ENCODE results near the gene SLC4A2.

Gene SLC4A2

GRCh38 chr7:151032936-151033863 lies 26.2 kb upstream of the SLC4A2 start:
- no peaks in the 10 kb centered on the region for H3K27me3 ChIP-seq (ENCODE audit: insufficient read depth, low read depth, severe bottlenecking)
- no peak overlapping the region for H3K27ac ChIP-seq
- H3K4me3 ChIP-seq (ENCODE audit: low read depth, low read length) = no peak overlapping the region
- no peaks in the 10 kb centered on the region for H3K9me3 ChIP-seq (ENCODE audit: severe bottlenecking)
- peak; percentile 47 for TF ChIP-seq CTCF (IDR thresholded peaks at IDR 0.05; ENCODE audit: low read depth, low read length)
- peaks cover 9% of the 10 kb centered on the region for H3K36me3 ChIP-seq
- peak; percentile 50 for DNase-seq

- Histone ChIP-seq H3K27ac (no peak overlapping the region), H3K36me3 (peaks cover 9% of the 10 kb centered on the region), H3K4me3 (ENCODE audit: low read depth, low read length) (no peak overlapping the region), H3K27me3 (ENCODE audit: insufficient read depth, low read depth, severe bottlenecking) (no peaks in the 10 kb centered on the region), H3K9me3 (ENCODE audit: severe bottlenecking) (no peaks in the 10 kb centered on the region)
- no peak for DNase-seq
- no peak for TF ChIP-seq CTCF (IDR thresholded peaks at IDR 0.05; ENCODE audit: low read depth, low read length)
Observed at GRCh38 chr7:151033864-151034249, 25.5 kb upstream of the SLC4A2 start.

- Histone ChIP-seq H3K9me3 (ENCODE audit: severe bottlenecking) (no peaks in the 10 kb centered on the region), H3K27me3 (ENCODE audit: insufficient read depth, low read depth, severe bottlenecking) (no peaks in the 10 kb centered on the region), H3K36me3 (peaks cover 9% of the 10 kb centered on the region), H3K4me3 (ENCODE audit: low read depth, low read length) (no peak overlapping the region), H3K27ac (no peak overlapping the region)
- TF ChIP-seq CTCF (IDR thresholded peaks at IDR 0.05; ENCODE audit: low read depth, low read length) = no peak
- DNase-seq = no peak
Observed at GRCh38 chr7:151034312-151035025, 24.9 kb upstream of the SLC4A2 start.

- peaks cover 9% of the 10 kb centered on the region for H3K36me3 ChIP-seq
- no peak for DNase-seq
- no peak overlapping the region for H3K27ac ChIP-seq
- no peaks in the 10 kb centered on the region for H3K27me3 ChIP-seq (ENCODE audit: insufficient read depth, low read depth, severe bottlenecking)
- TF ChIP-seq CTCF (IDR thresholded peaks at IDR 0.05; ENCODE audit: low read depth, low read length) = no peak
- H3K9me3 ChIP-seq (ENCODE audit: severe bottlenecking) = no peaks in the 10 kb centered on the region
- no peak overlapping the region for H3K4me3 ChIP-seq (ENCODE audit: low read depth, low read length)
Observed at GRCh38 chr7:151035026-151035717, 24.2 kb upstream of the SLC4A2 start.

- no peaks in the 10 kb centered on the region for H3K27me3 ChIP-seq (ENCODE audit: insufficient read depth, low read depth, severe bottlenecking)
- TF ChIP-seq CTCF (IDR thresholded peaks at IDR 0.05; ENCODE audit: low read depth, low read length) = no peak
- H3K9me3 ChIP-seq (ENCODE audit: severe bottlenecking) = no peaks in the 10 kb centered on the region
- H3K36me3 ChIP-seq = peaks cover 9% of the 10 kb centered on the region
- no peak overlapping the region for H3K4me3 ChIP-seq (ENCODE audit: low read depth, low read length)
- H3K27ac ChIP-seq = no peak overlapping the region
- no peak for DNase-seq
Observed at GRCh38 chr7:151035902-151036301, 23.5 kb upstream of the SLC4A2 start.
